Psoas muscle (tissue), 8 donors: ENCODE measurements around the gene GNB3. TPM values are rescaled to one million over a fixed set of nuclear protein-coding genes. Genes with fewer than 3 reads are reported as not detected.

Experiments used
- ATAC-seq, 4 donors: fragments of 200-7000 bp; cut with Tn5 transposase; one replicate each; pipeline ENCODE4 v1.9.1; 2020; ENCODE audit warnings: moderate library complexity in 3 of 4, mild to moderate bottlenecking in 2 of 4
- DNase-seq, 2 donors: peaks; one replicate each; pipeline ENCODE4 v3.0.0-alpha.2; 2020
- H3K27ac ChIP-seq: fragments of 200-600 bp; one replicate; pipeline ENCODE4 v1.8.0; 2022
- H3K27me3 ChIP-seq, 3 donors: fragments of 200-600 bp in 1 of 3; one replicate each; pipeline versions ENCODE4 v1.6.1 to v1.8.0; 2013 to 2022; ENCODE audit warnings: low read length in 2 of 3, mild to moderate bottlenecking in 2 of 3, moderate library complexity in 1 of 3; ENCODE audit not compliant: insufficient read depth in 3 of 3
- H3K36me3 ChIP-seq, 2 donors: fragments of 200-600 bp in 1 of 2; one replicate each; pipeline versions ENCODE4 v1.6.1 to v1.8.0; 2013 to 2022; ENCODE audit warnings: low read depth in 1 of 2, mild to moderate bottlenecking in 1 of 2, moderate library complexity in 1 of 2; ENCODE audit not compliant: insufficient read depth in 1 of 2
- H3K4me1 ChIP-seq: fragments of 200-600 bp; one replicate; pipeline ENCODE4 v1.8.0; 2022
- H3K4me3 ChIP-seq: fragments of 200-600 bp; one replicate; pipeline ENCODE4 v1.8.0; 2022; ENCODE audit warnings: mild to moderate bottlenecking
- H3K9me3 ChIP-seq: fragments of 200-600 bp; one replicate; pipeline ENCODE4 v1.8.0; 2022
- WGBS, 3 donors: extraction: QIAGEN DNeasy Blood & Tissue Kit; methylation state at CpG; one replicate each; pipeline versions ENCODE4 v1.1.6 to v1.1.7; 2013; 5-methylcytosine and 5-hydroxymethylcytosine counted together
- intact Hi-C, 2 donors: fragments of 100-400 bp; cut with DNase I; formaldehyde crosslinking; loops; one replicate each; pipeline versions ENCODE4 v1.11.0 to v1.14.2; 2022
- polyA plus RNA-seq, 3 donors: library from polyadenylated mRNA; stranded (reverse); fragments of 200-250 nt; gene quantifications; one replicate each; pipeline ENCODE4 v1.2.3, GENCODE V29; 2013
- total RNA-seq, 4 donors: library from RNA; stranded (reverse); fragmentation: NEBNext Ultra II Directional in 2 of 4; extraction: Animal tissue kit (Norgen Biotek cat#: 25700) in 2 of 4; gene quantifications; one replicate each; pipeline versions ENCODE4 v1.2.1 to v1.2.4, GENCODE V29; 2021 to 2023
- TF ChIP-seq, protein P1 (sequence below): fragments of 200-600 bp; IDR thresholded peaks from one replicate; pipeline ENCODE4 v1.8.0; 2022; ENCODE audit warnings: antibody characterized with exemption
- donor health status: healthy with polysubstance abuse.
- donor health status: DM: no; HTN: no; CAD: no; lungs with moderate emphysema.
- donor health status: Bipolar disorder and iron deficiency.
- donor health status: healthy.
- donor health status: DM: yes; HTN: yes; CAD: no.
- donor health status: DM: no; HTN: no; CAD: no.
- donor health status: DM: no; HTN: no; CAD: no.
- donor health status: DM: yes; HTN: yes; CAD: no.

Gene GNB3
- total and polyA plus RNA-seq, 7 donors = 0.13 to 0.69 (median 0.30) TPM

DNA sequence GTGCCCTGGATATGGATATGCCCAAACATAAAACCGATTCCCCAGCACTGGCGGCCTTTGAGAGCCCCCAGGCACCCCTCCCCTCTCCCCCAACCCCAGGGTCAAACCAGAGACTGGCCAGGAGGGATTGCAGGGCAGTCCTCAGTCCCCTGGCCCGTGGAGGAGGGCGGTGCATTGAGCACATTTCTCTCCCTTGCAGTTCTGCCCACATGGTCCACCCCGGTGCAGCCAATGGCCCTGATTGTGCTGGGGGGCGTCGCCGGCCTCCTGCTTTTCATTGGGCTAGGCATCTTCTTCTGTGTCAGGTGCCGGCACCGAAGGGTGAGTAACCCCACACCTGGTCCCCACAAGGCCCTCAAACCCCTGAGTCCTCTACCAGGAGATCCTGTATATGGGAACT is 22.5 kb upstream of the GNB3 start:
- no peak for DNase-seq
- peaks cover 0 to 17% (median 11%) of the 10 kb centered on the region in 3 donors for H3K27me3 ChIP-seq
- no peak for ATAC-seq
- H3K27ac ChIP-seq = no peak overlapping the region
- WGBS, 3 donors = 69 to 77% (median 75%) methylated on average over 10 of the region's 10 CpGs
- H3K9me3 ChIP-seq = no peaks in the 10 kb centered on the region
- intact Hi-C loops = no loop called here
- no peaks in the 10 kb centered on the region for H3K4me1 ChIP-seq
- TF ChIP-seq, protein P1, sequence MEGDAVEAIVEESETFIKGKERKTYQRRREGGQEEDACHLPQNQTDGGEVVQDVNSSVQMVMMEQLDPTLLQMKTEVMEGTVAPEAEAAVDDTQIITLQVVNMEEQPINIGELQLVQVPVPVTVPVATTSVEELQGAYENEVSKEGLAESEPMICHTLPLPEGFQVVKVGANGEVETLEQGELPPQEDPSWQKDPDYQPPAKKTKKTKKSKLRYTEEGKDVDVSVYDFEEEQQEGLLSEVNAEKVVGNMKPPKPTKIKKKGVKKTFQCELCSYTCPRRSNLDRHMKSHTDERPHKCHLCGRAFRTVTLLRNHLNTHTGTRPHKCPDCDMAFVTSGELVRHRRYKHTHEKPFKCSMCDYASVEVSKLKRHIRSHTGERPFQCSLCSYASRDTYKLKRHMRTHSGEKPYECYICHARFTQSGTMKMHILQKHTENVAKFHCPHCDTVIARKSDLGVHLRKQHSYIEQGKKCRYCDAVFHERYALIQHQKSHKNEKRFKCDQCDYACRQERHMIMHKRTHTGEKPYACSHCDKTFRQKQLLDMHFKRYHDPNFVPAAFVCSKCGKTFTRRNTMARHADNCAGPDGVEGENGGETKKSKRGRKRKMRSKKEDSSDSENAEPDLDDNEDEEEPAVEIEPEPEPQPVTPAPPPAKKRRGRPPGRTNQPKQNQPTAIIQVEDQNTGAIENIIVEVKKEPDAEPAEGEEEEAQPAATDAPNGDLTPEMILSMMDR = no peak
- H3K4me3 ChIP-seq = no peak overlapping the region
- no peaks in the 10 kb centered on the region for H3K36me3 ChIP-seq

DNA sequence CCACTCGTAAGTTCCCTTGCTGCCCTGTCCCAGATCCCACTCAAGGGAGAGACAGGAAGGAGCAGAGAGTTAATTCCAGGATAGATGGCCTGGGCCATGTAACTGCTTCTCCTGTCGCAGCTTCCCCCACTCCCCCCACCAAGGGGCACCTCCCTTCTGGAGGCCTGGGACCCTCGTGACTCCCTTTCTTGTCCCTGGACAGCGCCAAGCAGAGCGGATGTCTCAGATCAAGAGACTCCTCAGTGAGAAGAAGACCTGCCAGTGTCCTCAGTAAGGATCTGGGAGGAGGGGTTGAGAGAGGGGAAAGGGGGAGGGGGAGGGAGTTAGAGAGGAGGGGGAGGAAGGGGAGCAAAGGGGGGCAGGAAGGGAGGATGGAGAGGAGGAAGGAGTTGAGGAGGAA is 22.1 kb upstream of the GNB3 start:
- no peak for DNase-seq
- no peak for ATAC-seq
- no peaks in the 10 kb centered on the region for H3K4me1 ChIP-seq
- H3K4me3 ChIP-seq = no peak overlapping the region
- intact Hi-C loops = no loop called here
- H3K27me3 ChIP-seq = peaks cover 0 to 21% (median 11%) of the 10 kb centered on the region in 3 donors
- H3K27ac ChIP-seq = no peak overlapping the region
- no peaks in the 10 kb centered on the region for H3K36me3 ChIP-seq
- TF ChIP-seq, protein P1 = no peak
- no peaks in the 10 kb centered on the region for H3K9me3 ChIP-seq
- WGBS, 3 donors = 81 to 87% (median 87%) methylated on average over 5 of the region's 5 CpGs

DNA sequence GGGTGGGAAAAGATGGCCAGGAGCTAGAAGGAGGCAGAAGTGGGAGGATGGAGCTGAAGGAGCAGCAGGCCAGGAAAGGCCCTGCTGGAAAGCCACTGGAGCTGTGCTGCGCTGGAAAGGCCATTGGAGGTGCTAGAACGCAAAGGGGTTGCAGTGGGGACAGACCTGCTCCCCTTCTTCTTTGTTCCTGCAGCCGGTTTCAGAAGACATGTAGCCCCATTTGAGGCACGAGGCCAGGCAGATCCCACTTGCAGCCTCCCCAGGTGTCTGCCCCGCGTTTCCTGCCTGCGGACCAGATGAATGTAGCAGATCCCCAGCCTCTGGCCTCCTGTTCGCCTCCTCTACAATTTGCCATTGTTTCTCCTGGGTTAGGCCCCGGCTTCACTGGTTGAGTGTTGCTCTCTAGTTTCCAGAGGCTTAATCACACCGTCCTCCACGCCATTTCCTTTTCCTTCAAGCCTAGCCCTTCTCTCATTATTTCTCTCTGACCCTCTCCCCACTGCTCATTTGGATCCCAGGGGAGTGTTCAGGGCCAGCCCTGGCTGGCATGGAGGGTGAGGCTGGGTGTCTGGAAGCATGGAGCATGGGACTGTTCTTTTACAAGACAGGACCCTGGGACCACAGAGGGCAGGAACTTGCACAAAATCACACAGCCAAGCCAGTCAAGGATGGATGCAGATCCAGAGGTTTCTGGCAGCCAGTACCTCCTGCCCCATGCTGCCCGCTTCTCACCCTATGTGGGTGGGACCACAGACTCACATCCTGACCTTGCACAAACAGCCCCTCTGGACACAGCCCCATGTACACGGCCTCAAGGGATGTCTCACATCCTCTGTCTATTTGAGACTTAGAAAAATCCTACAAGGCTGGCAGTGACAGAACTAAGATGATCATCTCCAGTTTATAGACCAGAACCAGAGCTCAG is 21.4 kb upstream of the GNB3 start:
- intact Hi-C loops = loop anchor here in 1 of 2 donors (10.0 kb wide), 1 partner anchor 65 kb away; the partner anchor contains the start of gene MLF2
- no peak for DNase-seq
- TF ChIP-seq, protein P1 = no peak
- no peak overlapping the region for H3K27ac ChIP-seq
- ATAC-seq = no peak
- H3K27me3 ChIP-seq = peaks cover 0 to 28% (median 11%) of the 10 kb centered on the region in 3 donors
- H3K9me3 ChIP-seq = no peaks in the 10 kb centered on the region
- 71 to 87% (median 84%) methylated on average over 13 of the region's 13 CpGs for WGBS, 3 donors
- H3K4me3 ChIP-seq = no peak overlapping the region
- no peaks in the 10 kb centered on the region for H3K4me1 ChIP-seq
- H3K36me3 ChIP-seq = no peaks in the 10 kb centered on the region

DNA sequence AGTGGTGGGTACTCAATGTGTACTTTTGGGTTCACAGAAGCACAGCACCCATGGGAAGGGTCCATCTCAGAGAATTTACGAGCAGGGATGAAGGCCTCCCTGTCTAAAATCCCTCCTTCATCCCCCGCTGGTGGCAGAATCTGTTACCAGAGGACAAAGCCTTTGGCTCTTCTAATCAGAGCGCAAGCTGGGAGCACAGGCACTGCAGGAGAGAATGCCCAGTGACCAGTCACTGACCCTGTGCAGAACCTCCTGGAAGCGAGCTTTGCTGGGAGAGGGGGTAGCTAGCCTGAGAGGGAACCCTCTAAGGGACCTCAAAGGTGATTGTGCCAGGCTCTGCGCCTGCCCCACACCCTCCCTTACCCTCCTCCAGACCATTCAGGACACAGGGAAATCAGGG is 20.6 kb upstream of the GNB3 start:
- H3K4me3 ChIP-seq = no peak overlapping the region
- ATAC-seq (no peak), DNase-seq (no peak)
- H3K27ac ChIP-seq = no peak overlapping the region
- H3K27me3 ChIP-seq = peaks cover 0 to 34% (median 11%) of the 10 kb centered on the region in 3 donors
- intact Hi-C loops = loop anchor here in 1 of 2 donors (10.0 kb wide), 1 partner anchor 65 kb away; the partner anchor contains the start of gene MLF2
- TF ChIP-seq, protein P1 = no peak
- H3K4me1 ChIP-seq = no peaks in the 10 kb centered on the region
- no peaks in the 10 kb centered on the region for H3K36me3 ChIP-seq
- 87 to 95% (median 95%) methylated on average over 5 of the region's 5 CpGs for WGBS, 3 donors
- no peaks in the 10 kb centered on the region for H3K9me3 ChIP-seq
